Stimulated activated memory B cell treated with anti-CD40 and anti-IgM and Interleukin-4, amounts not matched to agents 10 μg/mL and 1 μg/mL and 100 μg/mL, for 72 hours (primary cell): ENCODE measurements around the gene RCAN3.
"Not testable (repeated sequence)": the region's sequence is repeated elsewhere in the genome, so short reads cannot be mapped to it uniquely, and the experiment has no call there.

Experiments
- ATAC-seq: fragments of 150-1000 bp; cut with Tn5 transposase; 2 replicates; pipeline ENCODE4 v1.10.0; 2021
- H3K27ac Mint-ChIP-seq: one replicate; pipeline ENCODE4 v1.8.0; 2022; ENCODE audit warnings: mild to moderate bottlenecking, mixed read lengths
- H3K27me3 Mint-ChIP-seq: one replicate; pipeline ENCODE4 v1.8.0; 2022; ENCODE audit warnings: mixed read lengths
- H3K36me3 Mint-ChIP-seq: one replicate; pipeline ENCODE4 v1.8.0; 2022; ENCODE audit warnings: mixed read lengths
- H3K4me1 Mint-ChIP-seq: one replicate; pipeline ENCODE4 v1.8.0; 2022; ENCODE audit warnings: mixed read lengths
- H3K4me3 Mint-ChIP-seq: one replicate; pipeline ENCODE4 v1.8.0; 2022; ENCODE audit warnings: mild to moderate bottlenecking, moderate library complexity, mixed read lengths
- H3K9me3 Mint-ChIP-seq: one replicate; pipeline ENCODE4 v1.8.0; 2022; ENCODE audit warnings: mixed read lengths

RCAN3 gene

GRCh38 chr1:24476571-24476970 lies 26.1 kb upstream of the RCAN3 start:
- Mint-ChIP-seq H3K4me1 (peaks cover 18% of the 10 kb centered on the region), H3K27me3 (no peaks in the 10 kb centered on the region), H3K4me3 (no peak overlapping the region), H3K36me3 (peaks cover 2% of the 10 kb centered on the region), H3K9me3 (no peaks in the 10 kb centered on the region), H3K27ac (peak overlapping the region; percentile 27)
- no peak for ATAC-seq

- H3K4me1 Mint-ChIP-seq, result peaks cover 25% of the 10 kb centered on the region
- H3K36me3 Mint-ChIP-seq, result no peaks in the 10 kb centered on the region
- H3K27ac Mint-ChIP-seq, result no peak overlapping the region
- H3K9me3 Mint-ChIP-seq, result no peaks in the 10 kb centered on the region
- H3K4me3 Mint-ChIP-seq, result no peak overlapping the region
- ATAC-seq, result no peak
- H3K27me3 Mint-ChIP-seq, result no peaks in the 10 kb centered on the region
Observed at GRCh38 chr1:24477309-24477708, 25.3 kb upstream of the RCAN3 start.

- H3K27me3 Mint-ChIP-seq, result no peaks in the 10 kb centered on the region
- peaks cover 37% of the 10 kb centered on the region for H3K4me1 Mint-ChIP-seq
- ATAC-seq, result peak; percentile 97
- no peaks in the 10 kb centered on the region for H3K36me3 Mint-ChIP-seq
- peak overlapping the region; percentile 76 for H3K27ac Mint-ChIP-seq
- no peak overlapping the region for H3K4me3 Mint-ChIP-seq
- H3K9me3 Mint-ChIP-seq, result no peaks in the 10 kb centered on the region
Observed at GRCh38 chr1:24481101-24481500, 21.5 kb upstream of the RCAN3 start.

GRCh38 chr1:24481843-24482610 lies 20.6 kb upstream of the RCAN3 start:
- Mint-ChIP-seq H3K9me3 (no peaks in the 10 kb centered on the region), H3K36me3 (peaks cover under 1% of the 10 kb centered on the region), H3K4me3 (no peak overlapping the region), H3K4me1 (peaks cover 42% of the 10 kb centered on the region), H3K27ac (peak overlapping the region; percentile 76), H3K27me3 (no peaks in the 10 kb centered on the region)
- ATAC-seq, result no peak

- Mint-ChIP-seq H3K27ac (peak overlapping the region; percentile 57), H3K4me3 (no peak overlapping the region), H3K27me3 (no peaks in the 10 kb centered on the region), H3K4me1 (peaks cover 47% of the 10 kb centered on the region), H3K36me3 (peaks cover 6% of the 10 kb centered on the region), H3K9me3 (peaks cover 4% of the 10 kb centered on the region)
- no peak for ATAC-seq
Observed at GRCh38 chr1:24483441-24483840, 19.2 kb upstream of the RCAN3 start.

- Mint-ChIP-seq H3K4me3 (no peak overlapping the region), H3K9me3 (peaks cover 4% of the 10 kb centered on the region), H3K36me3 (peaks cover 6% of the 10 kb centered on the region), H3K27ac (peak overlapping the region; percentile 57), H3K4me1 (peaks cover 47% of the 10 kb centered on the region), H3K27me3 (no peaks in the 10 kb centered on the region)
- peak; percentile 47 for ATAC-seq
Observed at GRCh38 chr1:24484199-24484598, 18.4 kb upstream of the RCAN3 start.

GRCh38 chr1:24486331-24487065 lies 16.1 kb upstream of the RCAN3 start:
- H3K36me3 Mint-ChIP-seq, result peaks cover 6% of the 10 kb centered on the region
- no peak for ATAC-seq
- H3K27me3 Mint-ChIP-seq, result no peaks in the 10 kb centered on the region
- H3K27ac Mint-ChIP-seq, result peak overlapping the region; percentile 72
- peaks cover 4% of the 10 kb centered on the region for H3K9me3 Mint-ChIP-seq
- peaks cover 30% of the 10 kb centered on the region for H3K4me1 Mint-ChIP-seq
- H3K4me3 Mint-ChIP-seq, result no peak overlapping the region

GRCh38 chr1:24487455-24487854 lies 15.2 kb upstream of the RCAN3 start:
- Mint-ChIP-seq H3K27me3 (no peaks in the 10 kb centered on the region), H3K9me3 (peaks cover 4% of the 10 kb centered on the region), H3K4me1 (peaks cover 22% of the 10 kb centered on the region), H3K4me3 (no peak overlapping the region), H3K27ac (peak overlapping the region; percentile 72), H3K36me3 (peaks cover 6% of the 10 kb centered on the region)
- ATAC-seq, result no peak

- H3K27ac Mint-ChIP-seq, H3K4me3 Mint-ChIP-seq, H3K9me3 Mint-ChIP-seq, H3K36me3 Mint-ChIP-seq, H3K27me3 Mint-ChIP-seq, ATAC-seq: not testable (repeated sequence)
- H3K4me1 Mint-ChIP-seq, result peaks cover 22% of the 10 kb centered on the region
Observed at GRCh38 chr1:24488159-24488558, 14.5 kb upstream of the RCAN3 start.

GRCh38 chr1:24489674-24490073 lies 13.0 kb upstream of the RCAN3 start:
- peaks cover 6% of the 10 kb centered on the region for H3K36me3 Mint-ChIP-seq
- no peak overlapping the region for H3K27ac Mint-ChIP-seq
- H3K4me1 Mint-ChIP-seq, result peaks cover 11% of the 10 kb centered on the region
- peaks cover 4% of the 10 kb centered on the region for H3K9me3 Mint-ChIP-seq
- no peak overlapping the region for H3K4me3 Mint-ChIP-seq
- no peak for ATAC-seq
- H3K27me3 Mint-ChIP-seq, result no peaks in the 10 kb centered on the region

GRCh38 chr1:24490101-24490781 lies 12.4 kb upstream of the RCAN3 start:
- Mint-ChIP-seq H3K36me3 (peaks cover 6% of the 10 kb centered on the region), H3K4me3 (no peak overlapping the region), H3K4me1 (peaks cover 10% of the 10 kb centered on the region), H3K27ac (no peak overlapping the region), H3K9me3 (peaks cover 4% of the 10 kb centered on the region), H3K27me3 (no peaks in the 10 kb centered on the region)
- ATAC-seq, result no peak

- Mint-ChIP-seq H3K4me3 (no peak overlapping the region), H3K9me3 (peaks cover 4% of the 10 kb centered on the region), H3K27ac (no peak overlapping the region), H3K27me3 (no peaks in the 10 kb centered on the region), H3K4me1 (peaks cover 7% of the 10 kb centered on the region), H3K36me3 (peaks cover 6% of the 10 kb centered on the region)
- ATAC-seq, result no peak
Observed at GRCh38 chr1:24491577-24492360, 10.9 kb upstream of the RCAN3 start.

- not testable (repeated sequence) for H3K27ac Mint-ChIP-seq, H3K36me3 Mint-ChIP-seq, H3K4me1 Mint-ChIP-seq, H3K9me3 Mint-ChIP-seq, H3K4me3 Mint-ChIP-seq, H3K27me3 Mint-ChIP-seq, ATAC-seq
Observed at GRCh38 chr1:24492935-24493334, 9.7 kb upstream of the RCAN3 start.

- H3K36me3 Mint-ChIP-seq, result no peaks in the 10 kb centered on the region
- no peaks in the 10 kb centered on the region for H3K27me3 Mint-ChIP-seq
- H3K4me3 Mint-ChIP-seq, result no peak overlapping the region
- no peak for ATAC-seq
- H3K9me3 Mint-ChIP-seq, result no peaks in the 10 kb centered on the region
- no peak overlapping the region for H3K27ac Mint-ChIP-seq
- H3K4me1 Mint-ChIP-seq, result no peaks in the 10 kb centered on the region
Observed at GRCh38 chr1:24493785-24494184, 8.9 kb upstream of the RCAN3 start.

GRCh38 chr1:24498589-24498988 lies 4.0 kb upstream of the RCAN3 start:
- H3K27me3 Mint-ChIP-seq, result no peaks in the 10 kb centered on the region
- no peak overlapping the region for H3K27ac Mint-ChIP-seq
- H3K4me1 Mint-ChIP-seq, result peaks cover 24% of the 10 kb centered on the region
- H3K36me3 Mint-ChIP-seq, result no peaks in the 10 kb centered on the region
- H3K9me3 Mint-ChIP-seq, result no peaks in the 10 kb centered on the region
- H3K4me3 Mint-ChIP-seq, result no peak overlapping the region
- no peak for ATAC-seq
